Suprapubic skin (tissue), 4 donors: Measurements from ENCODE around the gene VAV2. TPM values are rescaled to one million over a fixed set of nuclear protein-coding genes. Genes with fewer than 3 reads are reported as not detected.

Experiments used
- DNase-seq, 2 donors: peaks; one replicate each; pipeline ENCODE4 v3.0.0-alpha.2; 2019; ENCODE audit warnings: low spot score in 2 of 2
- H3K27ac ChIP-seq: fragments of 200-600 bp; sonication (generic); one replicate; pipeline ENCODE4 v1.5.1; 2019
- H3K27me3 ChIP-seq: fragments of 200-600 bp; sonication (generic); one replicate; pipeline ENCODE4 v1.5.1; 2019
- H3K36me3 ChIP-seq: fragments of 200-600 bp; sonication (generic); one replicate; pipeline ENCODE4 v1.5.1; 2019
- H3K4me1 ChIP-seq: fragments of 200-600 bp; sonication (generic); one replicate; pipeline ENCODE4 v1.5.1; 2019
- H3K4me3 ChIP-seq: fragments of 200-600 bp; sonication (generic); one replicate; pipeline ENCODE4 v1.5.1; 2019; ENCODE audit warnings: mild to moderate bottlenecking
- H3K9me3 ChIP-seq: fragments of 200-600 bp; sonication (generic); one replicate; pipeline ENCODE4 v1.5.1; 2019
- EP300 ChIP-seq: sonication (generic); formaldehyde crosslinking; IDR thresholded peaks from one replicate; pipeline ENCODE4 v1.6.1; 2017; ENCODE audit warnings: antibody characterized with exemption
- POLR2A ChIP-seq, 2 donors: fragments of 450-650 bp; IDR thresholded peaks; one replicate each; pipeline ENCODE4 v1.6.1; 2017; ENCODE audit warnings: antibody characterized with exemption in 2 of 2, mild to moderate bottlenecking in 2 of 2, moderate library complexity in 2 of 2
- POLR2AphosphoS5 ChIP-seq, 3 donors: sonication (generic); formaldehyde crosslinking; IDR thresholded peaks; one replicate each; pipeline ENCODE4 v1.6.1; 2017; ENCODE audit warnings: antibody characterized with exemption in 3 of 3
- WGBS: methylation state at CpG from one replicate; pipeline ENCODE4 v1.1.5; 2018; 5-methylcytosine and 5-hydroxymethylcytosine counted together
- total RNA-seq, 4 donors: library from RNA; depleted of rRNA; stranded (reverse); fragments of >200 nt; gene quantifications; one replicate each; pipeline ENCODE4 v1.1.0, GENCODE V29; 2016
- TF ChIP-seq, protein P1 (sequence below), 2 donors: fragments of 200-600 bp in 1 of 2; fragments of 450-650 bp in 1 of 2; sonication (generic) in 1 of 2; IDR thresholded peaks; one replicate each; pipeline ENCODE4 v1.5.1; 2016 to 2019; ENCODE audit warnings: antibody characterized with exemption in 2 of 2, mild to moderate bottlenecking in 1 of 2, moderate library complexity in 1 of 2

Gene VAV2
- total RNA-seq, 4 donors from 2014 or later, result 5.2 to 10.3 (median 6.4) TPM

DNA sequence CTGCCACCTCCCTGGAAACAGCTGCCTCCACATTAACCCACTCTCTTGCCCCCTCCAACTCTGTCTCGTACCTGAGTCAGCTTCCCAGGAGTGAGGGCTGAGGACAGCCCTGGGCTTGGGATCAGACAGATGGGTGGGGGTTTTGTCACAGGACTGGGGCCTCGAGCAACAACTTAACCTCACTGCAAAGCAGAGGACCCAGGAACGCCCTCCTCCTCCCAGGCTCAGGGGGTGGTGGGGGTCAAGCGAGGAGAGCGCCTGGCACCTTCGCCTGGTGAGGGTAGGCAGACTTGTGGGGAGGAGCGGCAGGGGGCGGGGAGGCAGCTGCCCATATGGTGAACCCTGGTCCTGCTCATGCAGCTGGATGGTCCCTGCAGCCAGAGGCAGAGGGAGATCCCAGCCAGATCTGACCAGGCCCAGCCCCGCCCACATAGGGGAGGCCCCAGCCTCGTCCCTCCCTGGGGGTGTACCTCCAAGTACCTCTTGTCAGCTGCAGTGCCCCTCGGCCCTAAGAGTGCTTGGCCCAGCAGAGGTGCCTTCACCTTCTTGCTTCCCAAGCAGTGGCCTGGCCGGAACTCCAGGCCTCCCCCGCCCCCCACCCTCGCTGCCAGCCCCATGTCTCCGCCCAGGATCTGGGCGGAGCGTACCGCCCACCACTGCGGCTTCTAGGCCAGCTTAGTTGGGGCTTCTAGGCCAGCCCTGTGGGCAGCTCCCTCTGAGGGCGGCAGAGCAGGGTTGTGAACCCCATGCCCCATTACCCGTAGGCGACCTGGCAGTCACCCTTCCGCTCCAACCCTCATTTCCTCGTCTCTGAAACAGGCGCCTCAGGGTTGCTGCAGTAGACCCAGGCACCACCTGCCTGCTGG is 254.1 kb downstream of the VAV2 start, which contains the start of gene SARDH:
Gene SARDH (minus strand): TSS at position 579 of the 866 bp plus-strand sequence. CDS start 4,179 bp downstream, outside the sequence.
- H3K27ac ChIP-seq, result no peak within 1 kb of the TSS
- H3K9me3 ChIP-seq, result no peaks in the 10 kb centered on the region
- WGBS, result 20% methylated on average over 3 of the region's 25 CpGs
- DNase-seq, result peak in 1 of 2 donors; percentile 75
- H3K27me3 ChIP-seq, result peaks cover 47% of the 10 kb centered on the region
- TF ChIP-seq POLR2AphosphoS5 (IDR thresholded peaks at IDR 0.05), result no peak
- TF ChIP-seq POLR2A (IDR thresholded peaks at IDR 0.05), result no peak
- TF ChIP-seq, protein P1, sequence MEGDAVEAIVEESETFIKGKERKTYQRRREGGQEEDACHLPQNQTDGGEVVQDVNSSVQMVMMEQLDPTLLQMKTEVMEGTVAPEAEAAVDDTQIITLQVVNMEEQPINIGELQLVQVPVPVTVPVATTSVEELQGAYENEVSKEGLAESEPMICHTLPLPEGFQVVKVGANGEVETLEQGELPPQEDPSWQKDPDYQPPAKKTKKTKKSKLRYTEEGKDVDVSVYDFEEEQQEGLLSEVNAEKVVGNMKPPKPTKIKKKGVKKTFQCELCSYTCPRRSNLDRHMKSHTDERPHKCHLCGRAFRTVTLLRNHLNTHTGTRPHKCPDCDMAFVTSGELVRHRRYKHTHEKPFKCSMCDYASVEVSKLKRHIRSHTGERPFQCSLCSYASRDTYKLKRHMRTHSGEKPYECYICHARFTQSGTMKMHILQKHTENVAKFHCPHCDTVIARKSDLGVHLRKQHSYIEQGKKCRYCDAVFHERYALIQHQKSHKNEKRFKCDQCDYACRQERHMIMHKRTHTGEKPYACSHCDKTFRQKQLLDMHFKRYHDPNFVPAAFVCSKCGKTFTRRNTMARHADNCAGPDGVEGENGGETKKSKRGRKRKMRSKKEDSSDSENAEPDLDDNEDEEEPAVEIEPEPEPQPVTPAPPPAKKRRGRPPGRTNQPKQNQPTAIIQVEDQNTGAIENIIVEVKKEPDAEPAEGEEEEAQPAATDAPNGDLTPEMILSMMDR (IDR thresholded peaks at IDR 0.05), result no peak
- TF ChIP-seq EP300, result no peak
- H3K4me3 ChIP-seq, result peak within 1 kb of the TSS; percentile 37
- no peaks in the 10 kb centered on the region for H3K36me3 ChIP-seq
- H3K4me1 ChIP-seq, result peaks cover 14% of the 10 kb centered on the region

DNA sequence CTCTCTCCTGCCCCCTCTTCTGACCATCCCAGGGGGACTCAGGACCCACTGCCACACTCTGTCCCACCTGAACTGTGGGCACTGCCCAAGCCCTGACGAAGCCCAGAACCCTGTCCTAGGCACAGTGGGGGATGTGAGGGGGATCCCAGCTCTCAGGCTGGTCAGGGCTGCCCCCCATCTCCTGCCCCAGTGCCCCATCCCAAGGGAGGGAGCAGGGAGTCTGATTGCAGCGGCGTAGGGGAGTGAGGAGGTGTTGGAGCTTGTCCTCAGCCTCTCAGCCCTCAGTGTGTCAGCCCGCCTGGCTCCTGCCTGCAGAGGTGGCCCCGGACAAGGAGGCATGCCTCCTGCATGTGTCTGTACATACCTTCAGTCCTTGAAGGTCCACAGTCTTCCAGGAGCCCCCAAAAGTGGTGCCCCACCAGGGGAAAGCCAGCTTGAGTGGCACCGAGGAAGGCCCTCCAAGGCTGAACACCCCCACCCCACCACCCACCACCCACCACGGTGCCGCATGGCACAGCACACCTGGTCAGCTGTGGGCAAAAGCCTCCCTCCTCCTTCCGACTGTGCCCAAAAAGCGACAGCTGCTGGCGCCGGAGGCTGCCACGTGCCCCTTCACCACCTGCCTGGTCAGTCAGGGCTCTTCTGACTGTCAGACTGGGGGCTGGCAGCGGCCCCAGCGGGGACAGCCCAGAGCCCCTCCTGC is 254.9 kb downstream of the VAV2 start:
- peak in 1 of 2 donors; percentile 59 for DNase-seq
- Histone ChIP-seq H3K27me3 (peaks cover 40% of the 10 kb centered on the region), H3K4me3 (no peak overlapping the region), H3K36me3 (no peaks in the 10 kb centered on the region), H3K4me1 (peaks cover 14% of the 10 kb centered on the region), H3K9me3 (no peaks in the 10 kb centered on the region), H3K27ac (no peak overlapping the region)
- WGBS, result 59% methylated on average over 7 of the region's 15 CpGs
- TF ChIP-seq POLR2A (IDR thresholded peaks at IDR 0.05), result no peak
- TF ChIP-seq, protein P1 (IDR thresholded peaks at IDR 0.05), result no peak
- TF ChIP-seq EP300, result no peak

DNA sequence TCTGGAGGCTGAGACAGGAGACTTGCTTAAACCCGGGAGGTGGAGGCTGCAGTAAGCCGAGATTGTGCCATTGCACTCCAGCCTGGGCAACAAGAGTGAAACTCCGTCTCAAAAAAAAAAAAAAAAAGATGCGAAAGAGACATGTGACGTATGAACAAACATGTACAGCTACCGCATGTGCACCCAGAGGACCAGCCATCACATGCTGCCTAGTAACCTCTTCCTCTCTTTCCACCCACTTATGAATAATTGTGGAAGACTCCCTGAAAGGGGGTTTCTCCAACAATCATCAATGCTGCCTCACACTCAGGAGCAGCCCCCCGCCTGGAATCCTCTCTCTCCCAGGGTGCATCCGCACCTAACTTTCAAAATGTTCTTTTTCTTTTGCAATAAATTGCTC is 256.2 kb downstream of the VAV2 start:
- Histone ChIP-seq H3K27ac (no peak overlapping the region), H3K4me3 (no peak overlapping the region), H3K9me3 (no peaks in the 10 kb centered on the region), H3K4me1 (peaks cover 14% of the 10 kb centered on the region), H3K36me3 (no peaks in the 10 kb centered on the region), H3K27me3 (peaks cover 51% of the 10 kb centered on the region)
- no peak for TF ChIP-seq POLR2AphosphoS5 (IDR thresholded peaks at IDR 0.05)
- TF ChIP-seq EP300, result no peak
- TF ChIP-seq, protein P1 (IDR thresholded peaks at IDR 0.05), result no peak
- TF ChIP-seq POLR2A (IDR thresholded peaks at IDR 0.05), result no peak
- 70% methylated on average over 8 of the region's 8 CpGs for WGBS
- peak in 1 of 2 donors; percentile 43 for DNase-seq

DNA sequence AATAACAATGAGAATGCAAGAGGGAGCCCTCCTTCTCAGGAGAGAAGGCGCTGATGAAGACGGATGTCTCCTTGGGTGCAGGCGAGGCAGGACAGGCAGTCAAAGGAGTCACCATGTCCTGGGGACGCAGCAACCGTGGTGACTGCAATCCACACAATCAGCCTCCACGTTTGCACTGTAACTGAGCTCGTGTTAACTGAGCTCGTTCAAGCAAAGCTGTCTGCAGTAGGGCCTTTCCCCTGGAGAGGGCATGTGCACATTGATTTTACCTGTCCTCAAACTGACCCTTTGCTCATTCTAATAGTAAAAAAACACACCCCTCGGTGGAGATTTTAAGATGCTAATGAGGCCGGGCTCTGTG is 256.7 kb downstream of the VAV2 start:
- H3K36me3 ChIP-seq, result no peaks in the 10 kb centered on the region
- no peak for TF ChIP-seq POLR2A (IDR thresholded peaks at IDR 0.05)
- TF ChIP-seq EP300, result no peak
- TF ChIP-seq, protein P1 (IDR thresholded peaks at IDR 0.05), result no peak
- no peak for TF ChIP-seq POLR2AphosphoS5 (IDR thresholded peaks at IDR 0.05)
- no peak overlapping the region for H3K4me3 ChIP-seq
- H3K27me3 ChIP-seq, result peaks cover 51% of the 10 kb centered on the region
- DNase-seq, result no peak
- H3K27ac ChIP-seq, result no peak overlapping the region
- peaks cover 14% of the 10 kb centered on the region for H3K4me1 ChIP-seq
- H3K9me3 ChIP-seq, result no peaks in the 10 kb centered on the region
- WGBS, result 60% methylated on average over 8 of the region's 10 CpGs
